Activated T-cell treated with anti-CD3 and anti-CD28 coated beads, Interleukin-2, amount 50 U/mL, for 1 hour (primary cell): Measurements from ENCODE around the gene RPP30.
"Not testable (repeated sequence)": the region's sequence is repeated elsewhere in the genome, so short reads cannot be mapped to it uniquely, and the experiment has no call there.

Source experiments
- DNase-seq: peaks from one replicate; pipeline ENCODE4 v3.0.0-alpha.2; 2020

RPP30 gene

GRCh38 chr10:90872648-90873020 is 860 bp downstream of the RPP30 start:
- DNase-seq = no peak

GRCh38 chr10:90879062-90879461 is 7.3 kb downstream of the RPP30 start:
- no peak for DNase-seq

- not testable (repeated sequence) for DNase-seq
Measured at GRCh38 chr10:90880059-90880719, 8.4 kb downstream of the RPP30 start.

GRCh38 chr10:90884431-90884830 is 12.7 kb downstream of the RPP30 start:
- DNase-seq = no peak

- no peak for DNase-seq
Measured at GRCh38 chr10:90885176-90885575, 13.4 kb downstream of the RPP30 start.

GRCh38 chr10:90887555-90887954 is 15.8 kb downstream of the RPP30 start:
- no peak for DNase-seq

- no peak for DNase-seq
Measured at GRCh38 chr10:90888387-90888786, 16.6 kb downstream of the RPP30 start.

GRCh38 chr10:90889636-90890035 is 17.9 kb downstream of the RPP30 start:
- no peak for DNase-seq

- no peak for DNase-seq
Measured at GRCh38 chr10:90890347-90890746, 18.6 kb downstream of the RPP30 start.

- no peak for DNase-seq
Measured at GRCh38 chr10:90893190-90893589, 21.4 kb downstream of the RPP30 start.

GRCh38 chr10:90896916-90897315 is 25.1 kb downstream of the RPP30 start:
- not testable (repeated sequence) for DNase-seq

- DNase-seq = no peak
Measured at GRCh38 chr10:90905925-90906324, 34.2 kb downstream of the RPP30 start.

GRCh38 chr10:90906596-90906995 is 34.8 kb downstream of the RPP30 start:
- no peak for DNase-seq

- peak; percentile 32 for DNase-seq
Measured at GRCh38 chr10:90911133-90912051, 39.6 kb downstream of the RPP30 start.

GRCh38 chr10:90912174-90912573 is 40.4 kb downstream of the RPP30 start:
- DNase-seq = no peak

- DNase-seq = no peak
Measured at GRCh38 chr10:90912854-90913479, 41.2 kb downstream of the RPP30 start.

- DNase-seq = no peak
Measured at GRCh38 chr10:90913774-90914420, 42.1 kb downstream of the RPP30 start.

- no peak for DNase-seq
Measured at GRCh38 chr10:90914992-90915765, 43.4 kb downstream of the RPP30 start.

GRCh38 chr10:90915766-90916075 is 43.9 kb downstream of the RPP30 start:
- no peak for DNase-seq

GRCh38 chr10:90916392-90917237 is 44.8 kb downstream of the RPP30 start:
- DNase-seq = no peak

- no peak for DNase-seq
Measured at GRCh38 chr10:90917238-90917967, 45.6 kb downstream of the RPP30 start.
